Ishikawa (cell line): Measurements from ENCODE around the gene ALKBH7.

ENCODE experiments used
- EGR1 ChIP-seq: IDR thresholded peaks from 2 replicates; pipeline ENCODE4 v1.6.1; 2012
- EP300 ChIP-seq: IDR thresholded peaks from 2 replicates; pipeline ENCODE4 v1.6.1; 2012; ENCODE audit warnings: borderline replicate concordance
- FOXM1 ChIP-seq: IDR thresholded peaks from 2 replicates; pipeline ENCODE4 v1.6.1; 2012; ENCODE audit warnings: low read depth, borderline replicate concordance
- RAD21 ChIP-seq: IDR thresholded peaks from 2 replicates; pipeline ENCODE4 v1.6.1; 2012; ENCODE audit warnings: low read depth
- TEAD4 ChIP-seq: IDR thresholded peaks from 2 replicates; pipeline ENCODE4 v1.6.1; 2012
- YY1 ChIP-seq: IDR thresholded peaks from 2 replicates; pipeline ENCODE4 v1.6.1; 2012; ENCODE audit warnings: low read depth
- ZBTB7A ChIP-seq: IDR thresholded peaks from 2 replicates; pipeline ENCODE4 v1.6.1; 2012; ENCODE audit warnings: low read depth
- TF ChIP-seq, protein P1 (sequence below): IDR thresholded peaks from 2 replicates; pipeline ENCODE4 v1.6.1; 2012
- TF ChIP-seq, protein P2 (sequence below): IDR thresholded peaks from 2 replicates; pipeline ENCODE4 v1.6.1; 2012; ENCODE audit warnings: low read depth, mild to moderate bottlenecking

DNA sequence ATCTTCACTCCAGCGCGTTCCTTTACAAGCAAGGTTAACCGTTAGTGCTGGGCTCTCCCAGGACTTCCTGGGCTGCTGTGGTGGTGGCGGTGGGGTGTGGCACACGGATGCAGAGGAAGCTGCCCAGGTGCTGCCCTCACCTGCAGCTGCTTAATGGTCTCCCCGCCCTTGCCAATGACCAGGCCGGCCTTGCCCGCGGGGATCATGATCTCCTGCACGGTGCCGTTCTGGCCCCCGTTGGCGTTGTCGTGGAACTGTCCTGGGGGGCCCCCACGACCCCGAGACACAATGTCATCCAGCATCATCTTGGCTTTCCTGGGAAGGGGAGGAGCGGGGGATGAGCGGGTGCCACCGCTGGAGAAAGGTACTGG lies 46.0 kb downstream of the ALKBH7 start:
- TF ChIP-seq FOXM1: no peak
- TF ChIP-seq EP300: no peak
- TF ChIP-seq, protein P1, sequence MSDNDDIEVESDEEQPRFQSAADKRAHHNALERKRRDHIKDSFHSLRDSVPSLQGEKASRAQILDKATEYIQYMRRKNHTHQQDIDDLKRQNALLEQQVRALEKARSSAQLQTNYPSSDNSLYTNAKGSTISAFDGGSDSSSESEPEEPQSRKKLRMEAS: no peak
- TF ChIP-seq YY1: no peak
- no peak for TF ChIP-seq TEAD4
- TF ChIP-seq RAD21: no peak
- no peak for TF ChIP-seq EGR1
- TF ChIP-seq, protein P2, sequence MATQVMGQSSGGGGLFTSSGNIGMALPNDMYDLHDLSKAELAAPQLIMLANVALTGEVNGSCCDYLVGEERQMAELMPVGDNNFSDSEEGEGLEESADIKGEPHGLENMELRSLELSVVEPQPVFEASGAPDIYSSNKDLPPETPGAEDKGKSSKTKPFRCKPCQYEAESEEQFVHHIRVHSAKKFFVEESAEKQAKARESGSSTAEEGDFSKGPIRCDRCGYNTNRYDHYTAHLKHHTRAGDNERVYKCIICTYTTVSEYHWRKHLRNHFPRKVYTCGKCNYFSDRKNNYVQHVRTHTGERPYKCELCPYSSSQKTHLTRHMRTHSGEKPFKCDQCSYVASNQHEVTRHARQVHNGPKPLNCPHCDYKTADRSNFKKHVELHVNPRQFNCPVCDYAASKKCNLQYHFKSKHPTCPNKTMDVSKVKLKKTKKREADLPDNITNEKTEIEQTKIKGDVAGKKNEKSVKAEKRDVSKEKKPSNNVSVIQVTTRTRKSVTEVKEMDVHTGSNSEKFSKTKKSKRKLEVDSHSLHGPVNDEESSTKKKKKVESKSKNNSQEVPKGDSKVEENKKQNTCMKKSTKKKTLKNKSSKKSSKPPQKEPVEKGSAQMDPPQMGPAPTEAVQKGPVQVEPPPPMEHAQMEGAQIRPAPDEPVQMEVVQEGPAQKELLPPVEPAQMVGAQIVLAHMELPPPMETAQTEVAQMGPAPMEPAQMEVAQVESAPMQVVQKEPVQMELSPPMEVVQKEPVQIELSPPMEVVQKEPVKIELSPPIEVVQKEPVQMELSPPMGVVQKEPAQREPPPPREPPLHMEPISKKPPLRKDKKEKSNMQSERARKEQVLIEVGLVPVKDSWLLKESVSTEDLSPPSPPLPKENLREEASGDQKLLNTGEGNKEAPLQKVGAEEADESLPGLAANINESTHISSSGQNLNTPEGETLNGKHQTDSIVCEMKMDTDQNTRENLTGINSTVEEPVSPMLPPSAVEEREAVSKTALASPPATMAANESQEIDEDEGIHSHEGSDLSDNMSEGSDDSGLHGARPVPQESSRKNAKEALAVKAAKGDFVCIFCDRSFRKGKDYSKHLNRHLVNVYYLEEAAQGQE: no peak
- no peak for TF ChIP-seq ZBTB7A
